ENCODE data around the gene STXBP6. TPM values are rescaled to one million over a fixed set of nuclear protein-coding genes. Genes with fewer than 3 reads are reported as not detected.

STXBP6 gene
- total RNA-seq, 1 donor from 2014 or later: 1.7 TPM

GRCh38 chr14:24888532-24888931, 161.4 kb downstream of the STXBP6 start:
- peaks cover 2% of the 10 kb centered on the region for H3K27me3 Mint-ChIP-seq (ENCODE audit: low read depth)
- H3K4me1 Mint-ChIP-seq (ENCODE audit: low read depth): peaks cover 4% of the 10 kb centered on the region
- no peaks in the 10 kb centered on the region for H3K36me3 Mint-ChIP-seq (ENCODE audit: low read depth)
- DNase-seq (ENCODE audit: low spot score): no peak
- H3K9me3 Mint-ChIP-seq (ENCODE audit: low read depth): peaks cover 19% of the 10 kb centered on the region
- no peak overlapping the region for H3K4me3 Mint-ChIP-seq (ENCODE audit: unreplicated experiment)
- TF ChIP-seq CTCF (IDR thresholded peaks at IDR 0.05): no peak
- no peak overlapping the region for H3K27ac Mint-ChIP-seq (ENCODE audit: unreplicated experiment)

DNA sequence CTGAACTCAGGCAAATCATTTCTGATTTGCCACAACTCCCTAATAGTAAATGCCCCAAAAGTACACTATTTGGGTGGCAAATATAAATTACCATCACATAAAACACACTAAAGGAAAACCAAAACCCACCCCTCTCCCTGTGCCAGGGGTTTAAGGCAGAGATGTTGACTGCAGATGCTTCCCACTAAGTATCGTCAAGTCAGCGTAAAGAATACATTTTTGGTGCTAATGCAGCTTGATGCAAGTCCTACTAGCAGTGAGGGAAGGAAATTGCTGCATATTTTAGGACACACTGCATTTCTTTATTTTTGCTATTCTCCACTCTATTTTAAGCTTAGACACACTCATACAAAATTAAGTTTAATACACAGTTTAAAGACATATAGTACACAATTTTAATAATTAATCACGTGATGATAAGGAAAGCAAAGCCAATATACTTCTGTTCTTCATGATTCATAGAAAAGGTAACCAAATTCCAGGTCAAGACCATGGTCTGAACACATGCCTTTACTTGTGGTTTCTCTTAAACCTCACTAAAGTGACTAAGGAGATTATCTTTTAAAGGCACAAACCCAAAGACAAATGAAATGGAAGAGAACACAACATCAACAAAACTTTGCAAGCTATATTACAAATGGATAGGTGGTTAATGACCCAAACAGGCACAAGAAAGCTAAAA, 162.2 kb downstream of the STXBP6 start:
- TF ChIP-seq CTCF (IDR thresholded peaks at IDR 0.05): no peak
- H3K36me3 Mint-ChIP-seq (ENCODE audit: low read depth): no peaks in the 10 kb centered on the region

GRCh38 chr14:24885410-24885913, 164.5 kb downstream of the STXBP6 start:
- DNase-seq (ENCODE audit: low spot score): no peak
- Mint-ChIP-seq H3K4me1 (ENCODE audit: low read depth) (peaks cover 26% of the 10 kb centered on the region), H3K36me3 (ENCODE audit: low read depth) (no peaks in the 10 kb centered on the region), H3K27me3 (ENCODE audit: low read depth) (no peaks in the 10 kb centered on the region), H3K4me3 (ENCODE audit: unreplicated experiment) (no peak overlapping the region), H3K9me3 (ENCODE audit: low read depth) (peaks cover 12% of the 10 kb centered on the region), H3K27ac (ENCODE audit: unreplicated experiment) (no peak overlapping the region)
- no peak for TF ChIP-seq CTCF (IDR thresholded peaks at IDR 0.05)

More for the DNA sequence above, 162.2 kb downstream of the STXBP6 start:
- H3K27ac Mint-ChIP-seq (ENCODE audit: unreplicated experiment): no peak overlapping the region
- no peak for DNase-seq (ENCODE audit: low spot score)
- no peak overlapping the region for H3K4me3 Mint-ChIP-seq (ENCODE audit: unreplicated experiment)
- peaks cover 2% of the 10 kb centered on the region for H3K27me3 Mint-ChIP-seq (ENCODE audit: low read depth)
- peaks cover 7% of the 10 kb centered on the region for H3K4me1 Mint-ChIP-seq (ENCODE audit: low read depth)
- H3K9me3 Mint-ChIP-seq (ENCODE audit: low read depth): peaks cover 19% of the 10 kb centered on the region

- Mint-ChIP-seq H3K4me1 (ENCODE audit: low read depth) (peaks cover 35% of the 10 kb centered on the region), H3K27ac (ENCODE audit: unreplicated experiment) (no peak overlapping the region)
Observed at GRCh38 chr14:24883576-24883975, 166.4 kb downstream of the STXBP6 start.

More at GRCh38 chr14:24883576-24883975, 166.4 kb downstream of the STXBP6 start:
- Mint-ChIP-seq H3K36me3 (ENCODE audit: low read depth) (no peaks in the 10 kb centered on the region), H3K4me3 (ENCODE audit: unreplicated experiment) (no peak overlapping the region), H3K27me3 (ENCODE audit: low read depth) (no peaks in the 10 kb centered on the region), H3K9me3 (ENCODE audit: low read depth) (peaks cover 2% of the 10 kb centered on the region)
- TF ChIP-seq CTCF (IDR thresholded peaks at IDR 0.05): no peak
- DNase-seq (ENCODE audit: low spot score): no peak
